ENCODE results near the gene FTCDNL1.

The FTCDNL1 gene

GRCh38 chr2:199791326-199791725 is 59.7 kb downstream of the FTCDNL1 start:
- no peak for DNase-seq (ENCODE audit: low read depth in 3 of 3)

- DNase-seq (ENCODE audit: low read depth in 3 of 3) = no peak
These were observed 66.5 kb downstream of the FTCDNL1 start for GRCh38 chr2:199784512-199784911.

GRCh38 chr2:199779589-199779988 is 71.4 kb downstream of the FTCDNL1 start:
- no peak for DNase-seq (ENCODE audit: low read depth in 3 of 3)

- no peak for DNase-seq (ENCODE audit: low read depth in 3 of 3)
These were observed 72.3 kb downstream of the FTCDNL1 start for GRCh38 chr2:199778655-199779054.

GRCh38 chr2:199777916-199778315 is 73.1 kb downstream of the FTCDNL1 start:
- no peak for DNase-seq (ENCODE audit: low read depth in 3 of 3)

GRCh38 chr2:199777315-199777714 is 73.7 kb downstream of the FTCDNL1 start:
- DNase-seq (ENCODE audit: low read depth in 3 of 3) = no peak

GRCh38 chr2:199775267-199775666 is 75.7 kb downstream of the FTCDNL1 start:
- DNase-seq (ENCODE audit: low read depth in 3 of 3) = no peak

GRCh38 chr2:199772035-199772976 is 78.7 kb downstream of the FTCDNL1 start:
- DNase-seq (ENCODE audit: low read depth in 3 of 3) = no peak

- DNase-seq (ENCODE audit: low read depth in 3 of 3) = no peak
These were observed 80.3 kb downstream of the FTCDNL1 start for GRCh38 chr2:199770716-199771115.

GRCh38 chr2:199765646-199766045 is 85.3 kb downstream of the FTCDNL1 start:
- DNase-seq (ENCODE audit: low read depth in 3 of 3) = no peak

GRCh38 chr2:199764273-199764800 is 86.7 kb downstream of the FTCDNL1 start:
- DNase-seq (ENCODE audit: low read depth in 3 of 3) = no peak

- DNase-seq (ENCODE audit: low read depth in 3 of 3) = no peak
These were observed 88.0 kb downstream of the FTCDNL1 start for GRCh38 chr2:199762963-199763362.

GRCh38 chr2:199760574-199760973 is 90.4 kb downstream of the FTCDNL1 start:
- DNase-seq (ENCODE audit: low read depth in 3 of 3) = no peak

GRCh38 chr2:199757233-199757870 is 93.6 kb downstream of the FTCDNL1 start:
- no peak for DNase-seq (ENCODE audit: low read depth in 3 of 3)

GRCh38 chr2:199756743-199757142 is 94.2 kb downstream of the FTCDNL1 start:
- DNase-seq (ENCODE audit: low read depth in 3 of 3) = no peak

- DNase-seq (ENCODE audit: low read depth in 3 of 3) = no peak
These were observed 94.8 kb downstream of the FTCDNL1 start for GRCh38 chr2:199756211-199756610.

GRCh38 chr2:199754766-199755165 is 96.2 kb downstream of the FTCDNL1 start:
- no peak for DNase-seq (ENCODE audit: low read depth in 3 of 3)

GRCh38 chr2:199751492-199752120 is 99.4 kb downstream of the FTCDNL1 start:
- no peak for DNase-seq (ENCODE audit: low read depth in 3 of 3)

- DNase-seq (ENCODE audit: low read depth in 3 of 3) = no peak
These were observed 101.4 kb downstream of the FTCDNL1 start for GRCh38 chr2:199749571-199749970.

- no peak for DNase-seq (ENCODE audit: low read depth in 3 of 3)
These were observed 106.3 kb downstream of the FTCDNL1 start for GRCh38 chr2:199744724-199745123.

GRCh38 chr2:199744260-199744659 is 106.7 kb downstream of the FTCDNL1 start:
- no peak for DNase-seq (ENCODE audit: low read depth in 3 of 3)

GRCh38 chr2:199743415-199744120 is 107.4 kb downstream of the FTCDNL1 start:
- DNase-seq (ENCODE audit: low read depth in 3 of 3) = no peak
